SKM-1 (cell line): ENCODE measurements around the gene VAV3.
"Not testable (repeated sequence)": the region's sequence is repeated elsewhere in the genome, so short reads cannot be mapped to it uniquely, and the experiment has no call there.

Source experiments
- DNase-seq: peaks from one replicate; lab custom pipeline; 2025; ENCODE audit not compliant: unreplicated experiment; lab: John Stamatoyannopoulos, UW

VAV3 gene

DNA sequence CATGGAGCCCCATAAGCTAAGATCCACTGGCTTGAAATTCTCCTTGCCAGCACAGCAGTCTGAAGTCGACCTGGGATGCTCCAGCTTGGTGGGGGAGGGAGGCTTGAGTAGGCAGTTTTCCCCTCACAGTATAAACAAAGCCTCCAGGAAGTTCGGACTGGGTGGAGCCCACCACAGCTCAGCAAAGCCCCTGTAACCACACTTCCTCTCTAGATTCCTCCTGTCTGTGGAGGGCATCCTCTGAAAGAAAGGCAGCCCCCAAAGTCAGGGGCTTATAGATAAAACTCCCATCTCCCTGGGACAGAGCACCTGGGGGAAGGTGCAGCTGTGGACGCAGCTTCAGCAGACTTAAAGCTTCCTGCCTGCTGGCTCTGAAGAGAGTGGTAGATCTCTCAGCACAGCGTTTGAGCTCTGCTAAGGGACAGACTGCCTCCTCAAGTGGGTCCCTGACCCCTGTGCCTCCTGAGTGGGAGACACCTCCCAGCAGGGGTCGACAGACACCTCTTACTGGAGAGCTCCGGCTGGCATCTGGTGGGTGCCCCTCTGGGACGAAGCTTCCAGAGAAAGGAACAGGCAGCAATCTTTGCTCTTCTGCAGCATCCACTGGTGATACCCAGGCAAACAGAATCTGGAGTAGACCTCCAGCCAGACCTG is 120.3 kb downstream of the VAV3 start:
- not testable (repeated sequence) for DNase-seq

DNA sequence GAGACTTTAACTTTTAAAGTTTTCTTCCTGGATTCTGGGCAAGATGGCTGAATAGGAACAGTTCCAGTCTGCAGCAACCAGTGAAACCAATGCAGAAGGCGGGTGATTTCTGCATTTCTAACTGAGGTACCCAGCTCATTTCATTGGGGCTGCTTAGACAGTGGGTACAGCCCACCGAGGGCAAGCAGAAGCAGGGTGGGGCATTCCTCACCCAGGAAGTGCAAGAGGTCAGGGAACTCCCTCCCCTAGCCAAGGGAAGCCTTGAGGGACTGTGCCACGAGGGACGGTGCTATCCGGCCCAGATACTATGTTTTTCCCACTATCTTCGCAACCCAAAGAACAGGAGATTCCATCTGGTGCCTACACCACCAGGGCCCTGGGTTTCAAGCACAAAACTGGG is 121.0 kb downstream of the VAV3 start:
- no peak for DNase-seq

DNA sequence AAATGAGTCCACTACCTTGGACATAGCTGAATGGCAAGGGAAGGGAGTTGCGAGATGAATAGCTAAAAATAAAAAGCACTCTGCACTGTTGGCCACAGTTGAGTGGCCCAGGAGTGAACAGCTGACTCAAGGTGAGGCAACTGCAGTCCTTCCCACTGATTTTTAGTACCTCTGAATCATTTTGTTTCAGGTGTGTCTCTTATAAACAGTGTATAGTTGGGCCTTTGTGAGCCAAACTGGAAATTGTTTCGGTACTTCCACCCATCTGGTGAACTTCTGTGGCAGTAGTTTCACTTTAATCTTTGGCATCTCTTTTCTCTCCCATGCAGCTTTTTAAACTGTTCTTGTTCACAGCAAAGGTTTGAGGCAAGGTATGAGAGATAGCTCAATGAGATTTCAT is 122.7 kb downstream of the VAV3 start:
- no peak for DNase-seq

DNA sequence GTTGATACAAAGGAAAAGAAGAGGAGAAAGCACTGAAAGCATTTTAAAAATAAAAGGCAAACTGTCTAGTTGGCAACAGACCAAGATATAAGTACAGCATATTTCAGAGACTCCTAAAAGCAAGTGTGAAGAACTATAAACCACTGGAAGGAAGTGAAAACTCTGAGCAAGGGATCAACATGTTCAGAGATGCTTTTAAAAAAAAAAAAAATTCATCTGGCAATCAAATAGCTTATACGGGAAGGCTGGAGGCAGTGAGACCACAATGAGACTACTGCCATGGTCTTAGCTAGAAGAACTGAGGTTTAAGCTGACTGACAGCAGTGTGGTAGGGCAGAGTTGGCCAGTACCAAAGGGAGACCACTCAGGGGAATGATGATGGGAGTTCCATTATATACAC is 124.3 kb downstream of the VAV3 start:
- no peak for DNase-seq

DNA sequence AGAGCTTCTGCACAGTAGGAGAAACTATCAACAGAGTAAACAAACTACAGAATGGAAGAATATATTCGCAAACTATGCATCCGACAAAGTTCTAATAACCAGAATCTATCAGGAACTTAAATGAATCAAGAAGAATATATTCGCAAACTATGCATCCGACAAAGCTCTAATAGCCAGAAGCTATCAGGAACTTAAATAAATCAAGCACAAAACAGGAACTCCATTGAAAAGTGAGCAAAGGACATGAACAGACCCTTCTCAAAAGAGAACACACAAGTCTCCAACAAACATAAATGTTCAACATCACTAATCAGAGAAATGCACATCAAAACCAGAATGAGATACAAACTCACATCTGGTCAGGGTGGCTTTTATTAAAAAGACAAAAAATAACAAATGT is 126.9 kb downstream of the VAV3 start:
- no peak for DNase-seq

DNA sequence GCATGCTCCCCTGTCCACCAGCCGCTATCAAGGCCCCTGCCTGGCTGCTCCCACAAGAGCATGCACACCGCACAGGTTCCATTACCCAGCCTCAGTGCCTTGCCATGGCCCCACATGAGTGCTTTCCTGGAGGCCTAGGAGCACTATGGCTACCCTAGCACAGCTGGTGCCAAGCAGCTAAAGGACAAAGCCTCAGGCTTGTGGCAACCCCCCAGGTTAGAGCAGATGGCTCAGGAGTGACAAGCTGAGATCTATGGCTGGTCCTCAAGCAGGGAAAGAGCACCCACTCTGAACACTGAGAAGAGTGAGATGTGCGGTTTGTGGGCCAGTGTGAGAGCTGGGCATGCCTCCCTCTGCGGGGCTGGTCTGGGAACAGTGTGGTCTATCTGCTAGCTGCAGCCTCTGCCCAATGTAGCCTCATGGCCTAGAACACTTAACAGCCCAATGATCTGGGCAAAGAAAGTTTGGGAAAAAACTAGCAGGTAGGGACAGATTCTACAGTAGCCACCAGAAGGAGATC is 129.8 kb downstream of the VAV3 start:
- DNase-seq: no peak

DNA sequence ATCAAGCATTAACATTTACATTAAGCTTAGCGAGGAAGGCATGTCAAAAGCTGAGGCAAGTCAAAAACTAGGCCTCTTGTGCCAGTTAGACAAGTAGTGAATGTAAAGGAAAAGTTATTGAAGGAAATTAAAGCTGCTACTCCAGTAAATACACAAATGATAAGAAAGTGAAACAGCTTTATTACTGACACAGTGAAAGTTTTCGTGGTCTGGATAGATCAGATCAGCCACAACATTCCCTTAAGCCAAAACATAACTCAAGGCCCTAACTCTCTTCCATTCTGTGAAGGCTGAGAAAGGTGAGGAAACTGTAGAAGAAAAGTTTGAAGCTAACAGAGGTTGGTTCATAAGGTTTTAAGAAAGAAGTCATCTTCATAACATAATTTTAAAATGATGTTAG is 131.9 kb downstream of the VAV3 start:
- no peak for DNase-seq

DNA sequence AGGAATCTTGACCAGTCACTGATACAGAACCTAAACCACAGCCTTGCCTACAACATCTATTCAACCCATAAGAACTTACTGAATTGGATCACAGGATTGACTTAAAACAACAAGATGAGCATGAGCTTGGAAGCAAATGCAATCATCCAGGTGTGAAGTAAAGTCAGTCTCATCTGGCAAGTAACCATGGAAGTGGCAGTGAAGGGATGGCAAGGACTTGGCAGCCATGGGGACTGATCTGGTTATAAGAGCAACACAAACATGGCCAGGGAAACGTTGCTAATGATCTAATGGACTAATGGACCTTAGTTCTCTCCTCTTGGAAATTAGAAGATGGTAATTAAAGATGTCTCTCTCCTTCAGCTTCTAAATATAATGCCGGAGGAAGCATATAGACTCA is 133.1 kb downstream of the VAV3 start:
- DNase-seq: no peak

DNA sequence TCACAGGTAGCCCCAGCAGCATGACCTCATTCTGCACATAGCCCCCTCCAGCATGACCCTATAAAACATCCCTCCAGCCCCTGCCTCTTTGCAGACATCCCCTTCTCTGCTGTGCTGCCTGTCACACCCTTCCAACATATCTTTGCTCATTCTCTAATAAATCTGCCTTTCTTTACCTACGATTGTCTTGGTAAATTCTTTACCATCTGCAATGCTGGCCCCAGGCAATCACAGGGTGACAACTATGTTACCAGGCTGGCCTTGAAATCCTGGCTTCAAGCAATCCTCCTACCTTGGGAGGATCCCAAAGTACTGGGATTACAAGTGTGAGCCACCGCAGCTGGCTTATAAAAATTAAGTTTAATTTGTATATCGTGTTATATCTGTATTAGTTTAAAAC is 134.5 kb downstream of the VAV3 start:
- DNase-seq: no peak

DNA sequence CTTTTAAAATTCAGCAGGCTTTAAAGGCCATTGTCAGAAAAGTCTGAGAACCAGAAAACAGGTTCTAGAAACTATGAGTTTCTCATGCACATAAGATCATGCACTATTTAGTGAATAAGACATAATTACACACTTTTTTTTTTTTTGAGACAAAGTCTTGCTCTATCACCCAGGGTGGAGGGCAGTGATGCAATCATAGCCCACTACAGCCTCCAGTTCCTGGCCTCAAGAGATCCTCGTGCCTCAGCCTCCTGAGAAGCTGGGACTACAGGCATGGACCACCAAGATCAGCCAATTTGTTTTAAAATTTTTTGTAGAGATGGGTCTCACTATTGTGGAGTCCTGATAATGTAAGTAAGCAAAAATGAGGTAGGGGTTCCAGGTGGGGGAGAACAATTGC is 134.9 kb downstream of the VAV3 start:
- DNase-seq: no peak

DNA sequence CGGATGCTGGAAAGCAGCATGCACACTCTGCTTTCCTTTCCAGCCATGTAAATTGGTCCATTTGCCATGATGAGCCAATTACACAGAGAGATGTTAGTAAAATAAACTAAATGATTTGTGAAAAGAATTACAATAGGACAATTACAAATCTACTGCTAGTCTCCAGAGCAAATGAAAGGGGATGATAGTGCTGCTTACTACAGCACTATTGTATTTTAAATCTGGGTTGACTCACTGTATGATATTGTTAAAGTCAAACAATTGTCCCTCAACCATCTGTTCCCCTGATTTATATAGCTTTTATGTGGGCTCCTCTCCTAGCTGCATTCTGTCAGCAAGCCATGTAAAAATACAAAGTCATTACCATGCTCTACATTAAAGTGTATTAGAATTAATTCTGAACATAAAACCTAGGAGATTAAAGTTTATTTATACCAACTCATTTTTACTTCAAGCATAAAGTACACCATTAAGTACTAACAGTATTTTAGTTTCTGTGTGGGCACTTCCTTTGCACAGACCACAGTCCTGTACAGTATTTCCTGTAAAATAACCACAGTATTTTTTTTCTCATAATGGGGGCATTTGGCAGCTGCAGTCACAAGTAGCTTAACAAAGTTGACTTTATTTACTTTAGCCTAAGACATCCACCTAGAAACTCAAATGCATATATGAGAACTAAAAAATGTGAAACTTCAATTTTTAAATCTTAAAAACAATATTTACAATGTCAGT is 135.8 kb downstream of the VAV3 start:
- DNase-seq: no peak

DNA sequence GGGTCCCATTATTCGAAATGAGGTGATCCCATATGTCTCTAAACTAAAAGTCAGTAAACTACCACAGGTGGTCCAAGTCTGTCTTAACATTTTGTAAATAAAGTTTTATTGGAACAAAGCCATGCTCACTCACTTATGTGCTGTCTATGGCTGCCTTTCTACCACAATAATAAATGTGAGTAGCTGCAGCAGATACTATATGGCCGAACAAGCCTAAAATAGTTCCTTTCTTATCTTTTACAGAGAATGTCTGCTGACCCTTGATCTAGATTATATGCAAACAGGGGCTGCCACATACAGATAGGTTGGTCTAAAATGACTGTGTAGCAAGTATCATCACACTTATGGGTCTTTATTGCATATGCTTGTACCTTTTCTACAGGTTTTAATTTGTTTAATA is 140.0 kb downstream of the VAV3 start:
- no peak for DNase-seq

DNA sequence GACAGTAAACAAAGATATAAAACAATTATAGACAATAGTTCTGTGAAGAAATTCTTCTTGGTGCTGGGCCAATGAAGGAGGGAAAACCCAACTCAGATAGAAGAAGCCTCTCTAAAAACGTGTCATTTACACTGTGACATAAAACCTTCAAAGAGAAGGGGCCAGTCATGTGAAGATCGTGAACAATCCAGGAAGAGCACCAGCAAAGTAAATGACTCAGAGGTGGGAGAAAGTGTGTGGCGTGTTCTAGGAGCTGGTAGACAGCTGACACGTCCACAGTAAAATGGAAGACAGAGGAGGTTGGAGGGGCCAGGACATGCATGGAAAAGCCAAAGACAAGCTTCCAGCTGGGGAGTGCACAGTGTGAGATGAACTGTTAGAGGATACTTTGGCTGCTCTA is 143.6 kb downstream of the VAV3 start:
- DNase-seq: no peak

DNA sequence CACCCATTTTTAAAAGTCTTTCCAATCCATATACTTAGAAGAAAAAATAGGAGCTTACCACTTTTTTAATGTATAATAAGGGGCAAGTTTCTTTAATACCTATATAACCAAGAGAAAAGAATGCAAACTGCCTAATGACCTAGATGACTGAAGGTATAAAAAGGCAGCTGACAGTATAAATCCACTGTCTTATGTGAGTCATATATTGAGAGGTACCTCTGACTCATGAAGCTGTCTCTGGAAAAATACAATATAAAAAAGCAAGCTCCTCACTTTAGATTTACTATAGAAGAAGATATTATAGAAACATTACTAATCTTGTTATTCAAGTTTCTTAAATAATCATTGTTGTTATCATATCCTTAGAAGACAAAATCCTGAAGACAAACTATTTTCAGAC is 144.2 kb downstream of the VAV3 start:
- no peak for DNase-seq

DNA sequence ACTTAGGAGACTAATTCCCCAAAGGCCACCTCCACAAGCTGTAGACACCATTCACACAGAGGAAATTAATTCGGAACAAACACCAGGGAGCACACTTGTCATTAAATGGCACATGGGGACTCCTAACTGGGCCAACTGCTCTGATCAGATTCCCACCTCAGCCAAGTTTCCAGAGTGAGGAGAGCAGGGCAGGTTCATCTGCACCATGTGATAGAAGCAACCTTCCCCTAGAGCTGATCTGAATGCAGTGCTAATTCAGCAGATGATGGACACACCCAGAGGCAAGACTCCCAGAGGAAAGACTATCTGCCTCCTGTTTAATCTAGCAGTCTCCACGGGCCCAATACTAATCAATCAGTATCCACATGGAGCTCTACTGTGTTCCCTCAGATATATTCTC is 147.0 kb downstream of the VAV3 start:
- no peak for DNase-seq

DNA sequence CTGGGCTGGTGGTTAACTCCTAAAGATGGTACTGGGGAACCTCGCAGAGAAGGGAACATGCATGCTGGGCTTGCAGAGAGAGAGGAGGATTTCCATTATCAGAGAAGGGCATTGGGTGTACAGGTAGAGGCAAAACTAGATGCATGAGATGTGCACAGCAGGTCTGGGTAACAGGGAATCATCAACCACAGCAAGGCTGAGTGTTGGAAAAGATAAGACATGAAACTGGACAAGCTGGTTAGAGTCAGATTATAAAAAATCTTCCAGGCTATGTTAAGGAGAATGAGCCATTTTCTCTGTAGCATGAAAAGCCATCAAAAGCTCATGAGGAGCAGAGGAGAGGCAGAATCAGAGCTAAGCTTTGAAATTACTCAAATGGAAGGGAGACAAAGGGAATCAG is 147.8 kb downstream of the VAV3 start:
- DNase-seq: no peak

DNA sequence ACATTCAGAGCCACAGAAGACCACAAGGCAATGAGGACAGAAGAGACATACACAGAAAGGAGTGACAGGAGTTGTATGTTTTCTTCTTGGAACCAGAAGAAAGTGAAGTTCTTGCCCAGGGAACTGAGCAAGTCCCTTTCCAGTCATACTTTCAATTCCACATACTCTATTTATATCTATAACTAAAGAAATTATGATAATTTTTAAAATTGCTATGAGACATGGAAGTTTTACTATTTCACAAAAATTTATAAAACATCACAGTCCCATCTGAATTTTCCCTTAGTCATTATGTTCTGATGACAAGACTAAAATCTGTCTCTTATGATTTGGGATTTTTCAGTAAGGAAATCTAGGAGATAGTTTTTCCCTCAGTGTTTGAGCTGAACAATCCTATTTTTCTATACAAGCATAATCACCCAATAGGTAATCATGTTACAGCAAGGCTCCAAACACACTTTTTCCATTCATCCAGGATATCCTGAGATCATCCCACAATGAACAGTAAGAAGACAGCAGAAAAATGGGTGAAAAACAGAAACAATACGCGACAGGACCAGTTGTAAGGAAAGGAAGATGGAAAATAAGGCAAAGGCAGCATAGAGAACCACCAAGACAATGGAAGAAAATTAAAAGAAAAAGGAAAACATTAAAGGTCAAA is 154.6 kb downstream of the VAV3 start:
- no peak for DNase-seq

DNA sequence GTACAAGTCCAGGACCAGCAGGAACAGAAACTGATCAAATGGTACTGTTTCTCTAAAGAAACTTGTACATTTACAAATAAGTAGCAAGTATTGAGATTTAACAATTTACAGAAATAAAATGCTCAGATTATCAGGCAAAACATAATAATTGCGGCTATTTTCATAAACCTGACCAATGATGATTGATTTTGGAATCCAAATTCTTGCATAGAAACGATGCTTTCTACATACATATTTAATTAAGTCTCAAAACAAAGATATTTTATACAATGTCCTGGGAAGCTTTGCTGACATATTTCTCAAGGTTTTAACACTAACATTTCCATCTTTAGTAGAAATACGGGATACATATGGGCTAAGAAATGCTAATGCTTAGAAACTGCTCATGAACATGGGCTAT is 157.1 kb downstream of the VAV3 start:
- no peak for DNase-seq

DNA sequence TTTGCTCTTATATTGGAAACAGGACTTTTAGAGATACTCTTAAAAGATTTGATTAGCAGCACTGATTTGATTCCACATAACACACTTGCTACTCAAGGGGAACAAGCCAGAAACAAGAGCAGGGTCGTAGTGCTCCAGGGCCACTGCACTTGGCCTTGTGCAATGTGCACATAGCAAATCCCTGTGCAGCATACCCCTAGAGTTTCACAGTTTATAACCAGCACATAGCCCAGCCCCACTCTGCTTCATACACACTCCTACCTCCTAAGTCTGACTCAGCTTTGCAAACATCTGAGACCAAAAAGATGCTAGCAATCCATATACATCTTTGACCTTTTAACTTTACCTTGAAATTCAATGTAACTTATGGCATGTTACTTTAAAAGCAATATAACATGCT is 157.6 kb downstream of the VAV3 start:
- DNase-seq: no peak

DNA sequence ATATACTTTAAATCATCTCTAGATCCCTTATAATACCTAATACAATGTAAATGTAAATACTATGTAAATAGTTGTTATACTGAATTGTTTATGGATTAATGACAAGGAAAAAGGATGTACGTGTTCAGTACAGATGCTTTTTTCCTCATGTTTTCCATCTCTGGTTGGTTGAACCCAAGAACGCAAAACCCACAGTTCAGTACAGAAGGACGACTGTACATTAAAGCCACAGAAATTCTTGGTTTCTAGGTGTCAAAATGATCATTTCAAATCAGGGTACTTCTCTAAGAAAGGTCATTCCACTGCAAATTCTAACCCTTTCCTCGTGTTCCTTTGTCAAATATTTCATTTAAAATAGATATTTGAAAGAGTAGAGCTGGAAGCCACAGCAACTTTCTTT is 158.1 kb downstream of the VAV3 start:
- no peak for DNase-seq

DNA sequence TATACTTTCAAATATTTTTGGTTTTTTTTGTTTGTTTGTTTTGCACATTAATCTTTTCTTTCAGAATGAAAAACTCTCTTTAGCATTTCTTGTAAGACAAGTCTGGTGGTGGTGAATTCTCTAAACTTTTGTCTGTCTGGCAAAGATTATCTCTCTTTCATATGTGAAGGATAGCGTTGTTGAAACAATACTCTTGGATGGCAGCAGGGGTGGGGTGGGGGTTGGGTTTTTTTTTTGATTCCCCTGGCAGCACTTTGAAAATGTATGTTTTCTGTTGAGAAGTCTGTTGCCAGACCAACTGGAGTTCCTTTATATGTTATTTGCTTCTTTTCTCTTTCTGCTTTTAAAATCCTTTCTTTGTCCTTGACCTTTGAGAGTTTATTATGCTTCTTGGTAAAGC is 160.2 kb downstream of the VAV3 start:
- no peak for DNase-seq

DNA sequence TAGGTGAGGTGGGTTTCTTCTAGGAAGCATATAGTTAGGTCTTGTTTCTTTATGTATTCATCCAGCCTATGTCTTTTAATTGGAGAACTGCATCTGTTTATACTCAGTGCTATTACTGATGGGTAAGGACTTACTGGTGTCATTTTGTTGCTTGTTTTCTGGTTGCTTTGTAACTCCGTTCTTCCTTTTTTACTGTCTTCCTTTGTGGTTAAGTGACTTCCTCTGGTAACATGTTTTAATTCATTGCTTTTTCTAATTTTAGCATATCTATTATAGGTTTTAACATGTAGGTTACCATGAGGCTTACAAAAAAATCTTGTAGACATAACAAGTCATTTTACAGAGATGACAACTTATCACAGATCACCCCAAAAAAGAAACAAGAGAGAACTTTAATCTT is 160.8 kb downstream of the VAV3 start:
- DNase-seq: peak; percentile 11
